Right ventricle myocardium superior (tissue), 1 donor: Measurements from ENCODE around the gene EPHA6. TPM values are rescaled to one million over a fixed set of nuclear protein-coding genes. Genes with fewer than 3 reads are reported as not detected.
A peak's percentile ranks its signal among the peaks of the same experiment; 100 is the strongest.
"Not testable (repeated sequence)": the region's sequence is repeated elsewhere in the genome, so short reads cannot be mapped to it uniquely, and the experiment has no call there.

ENCODE experiments used
- ATAC-seq: fragments of 200-7000 bp; cut with Tn5 transposase; one replicate; pipeline ENCODE4 v1.9.1; 2020; ENCODE audit warnings: mild to moderate bottlenecking; ENCODE audit not compliant: poor library complexity
- DNase-seq: peaks from one replicate; pipeline ENCODE4 v3.0.0-alpha.2; 2020
- intact Hi-C: fragments of 100-400 bp; cut with DNase I; formaldehyde crosslinking; loops from one replicate; pipeline ENCODE4 v1.11.2; 2022
- total RNA-seq: library from RNA; stranded (reverse); fragmentation: NEBNext Ultra II Directional; extraction: Animal tissue kit (Norgen Biotek cat#: 25700); gene quantifications from one replicate; pipeline ENCODE4 v1.2.1, GENCODE V29; 2021
- donor health status: DM: no; HTN: yes; CAD: no; lungs with severe emphysema.

Gene EPHA6
- total RNA-seq, 1 donor from 2014 or later: 0.70 TPM

DNA sequence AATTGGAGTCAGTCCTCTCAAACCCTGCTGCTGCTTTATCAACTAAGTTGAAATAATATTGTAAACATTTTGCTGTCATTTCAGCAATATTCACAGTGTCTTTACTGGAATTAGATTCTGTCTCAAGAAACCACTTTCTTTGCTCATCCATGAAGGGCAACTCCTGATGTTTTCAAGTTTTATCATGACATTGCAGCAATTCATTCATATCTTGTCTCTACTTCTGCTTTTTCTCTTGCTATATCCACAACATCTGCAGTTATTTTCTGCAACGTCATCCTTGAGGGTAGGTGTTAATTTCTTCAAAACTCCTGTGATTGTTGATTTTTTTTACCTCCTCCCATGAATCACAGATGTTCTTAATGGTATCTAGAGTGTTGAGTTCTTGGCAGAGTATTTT, 181.6 kb downstream of the EPHA6 start:
- ATAC-seq (no peak), DNase-seq (no peak)
- intact Hi-C loops: no loop called here

DNA sequence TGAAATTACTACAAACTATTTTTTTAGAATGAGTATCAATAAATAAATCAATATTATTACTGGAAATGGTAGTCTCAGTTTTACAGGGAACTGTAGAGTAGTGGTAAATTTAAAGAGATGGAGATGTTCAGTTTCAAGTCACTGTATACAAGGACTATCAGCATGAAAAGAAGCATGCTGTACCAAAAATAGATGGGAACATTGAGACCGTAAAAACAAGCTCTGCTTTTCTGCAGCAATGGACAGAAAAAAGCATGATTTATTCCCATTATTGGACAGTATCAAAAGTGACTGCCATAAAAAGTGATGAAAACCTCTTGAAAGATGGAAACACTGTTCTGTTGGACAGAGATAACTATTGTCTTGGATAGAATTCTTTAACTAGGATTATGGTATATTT, 187.2 kb downstream of the EPHA6 start:
- intact Hi-C loops: no loop called here
- ATAC-seq (no peak), DNase-seq (no peak)

DNA sequence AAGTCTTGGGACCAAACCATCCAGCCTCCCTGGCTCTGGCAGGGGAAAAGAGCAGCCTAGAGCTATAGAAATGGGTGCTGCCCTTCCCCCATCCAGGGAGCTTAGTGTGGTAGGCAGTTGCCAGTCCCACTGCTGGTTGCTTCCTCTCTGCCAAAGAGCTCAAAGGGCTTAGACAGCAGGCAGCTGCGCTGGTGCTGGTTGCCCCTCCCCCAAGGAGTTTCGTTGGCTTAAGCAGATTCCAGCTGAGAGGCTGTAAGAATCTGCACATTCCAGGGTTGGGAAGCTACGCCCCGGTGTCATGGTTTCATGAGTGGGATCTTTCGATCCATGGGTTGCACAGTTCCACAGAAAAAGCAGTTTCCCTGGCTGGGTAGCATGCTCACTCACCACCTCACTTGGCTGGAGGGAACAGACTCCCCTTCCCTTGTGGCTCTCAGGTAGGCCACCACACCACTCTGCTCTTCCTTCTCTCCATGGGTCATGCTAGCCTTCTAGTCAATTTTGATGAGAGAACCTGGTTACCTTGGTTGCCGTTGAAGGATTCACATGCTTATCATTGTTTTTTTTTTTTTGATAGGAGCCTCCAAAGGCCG, 195.1 kb downstream of the EPHA6 start:
- DNase-seq (peak; percentile 24), ATAC-seq (no peak)
- intact Hi-C loops: no loop called here

DNA sequence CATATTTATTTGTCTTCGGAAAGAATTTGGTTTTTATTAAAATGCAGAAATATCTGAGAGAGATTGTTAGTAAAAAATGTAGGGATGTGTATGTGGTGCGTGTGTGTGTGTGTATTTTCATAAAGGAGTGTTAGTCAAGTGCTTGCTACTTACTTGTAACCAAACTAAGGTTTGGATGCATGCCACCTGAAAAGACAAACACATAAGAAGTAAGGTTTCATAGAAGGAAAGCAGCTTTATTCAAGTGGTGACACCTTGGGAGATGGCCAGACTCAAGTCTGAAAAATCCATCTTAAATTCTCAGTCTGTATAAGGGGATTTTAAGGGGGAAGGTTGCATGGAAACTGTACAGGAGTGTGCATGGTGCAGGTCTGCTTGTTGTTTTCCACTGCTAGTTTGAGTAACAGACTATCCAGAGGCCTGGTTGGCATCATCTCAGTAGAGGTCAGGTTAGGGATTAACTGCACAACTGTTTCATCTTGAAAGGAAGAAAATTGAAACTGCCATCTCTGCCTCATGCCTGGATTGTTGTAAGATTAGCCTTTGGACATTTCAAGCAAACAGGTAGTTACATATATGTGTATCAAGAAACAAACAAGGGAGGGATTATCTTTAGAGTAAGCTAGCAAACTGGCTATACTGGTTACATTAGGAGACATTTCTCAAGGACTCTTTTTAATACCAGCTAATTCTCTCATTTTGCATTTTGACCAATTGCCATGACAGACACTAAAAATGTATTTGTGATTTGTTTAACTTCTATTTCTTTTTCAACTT, 196.7 kb downstream of the EPHA6 start:
- DNase-seq (no peak), ATAC-seq (no peak)
- intact Hi-C loops: no loop called here

DNA sequence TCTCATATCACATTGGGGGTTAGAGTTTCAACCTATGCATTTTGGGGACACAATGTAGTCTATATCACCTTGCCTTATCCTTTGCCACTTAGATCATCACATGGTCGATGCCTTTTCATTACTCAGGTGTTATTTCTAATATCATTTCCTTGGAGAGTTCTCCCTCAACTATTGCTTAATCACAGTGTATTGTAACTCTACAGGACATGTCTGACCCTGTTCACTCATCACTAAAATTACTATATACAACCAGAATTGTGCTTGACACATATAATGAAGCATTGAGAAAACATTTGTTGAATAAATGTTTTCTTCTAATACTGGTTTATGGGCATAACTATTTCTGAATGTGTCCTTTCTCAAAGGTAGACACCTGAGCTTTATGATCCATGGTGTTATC, 207.4 kb downstream of the EPHA6 start:
- DNase-seq: no peak
- intact Hi-C loops: no loop called here
- no peak for ATAC-seq

DNA sequence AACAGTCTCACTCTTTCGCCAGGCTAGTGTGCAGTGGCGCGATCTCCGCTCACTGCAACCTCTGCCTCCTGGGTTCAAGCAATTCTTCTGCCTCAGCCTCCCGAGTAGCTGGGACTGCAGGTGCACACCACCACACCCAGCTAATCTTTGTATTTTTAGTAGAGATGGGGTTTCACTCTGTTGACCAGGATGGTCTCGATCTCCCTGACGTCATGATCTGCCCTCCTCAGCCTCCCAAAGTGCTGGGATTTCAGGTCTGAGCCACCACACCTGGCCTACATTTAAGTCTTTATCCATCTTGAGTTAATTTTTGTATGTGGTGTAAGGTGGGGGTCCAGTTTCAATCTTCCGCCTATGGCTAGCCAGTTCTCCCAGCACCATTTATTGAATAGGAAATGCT, 211.2 kb downstream of the EPHA6 start:
- intact Hi-C loops, DNase-seq, ATAC-seq: not testable (repeated sequence)

DNA sequence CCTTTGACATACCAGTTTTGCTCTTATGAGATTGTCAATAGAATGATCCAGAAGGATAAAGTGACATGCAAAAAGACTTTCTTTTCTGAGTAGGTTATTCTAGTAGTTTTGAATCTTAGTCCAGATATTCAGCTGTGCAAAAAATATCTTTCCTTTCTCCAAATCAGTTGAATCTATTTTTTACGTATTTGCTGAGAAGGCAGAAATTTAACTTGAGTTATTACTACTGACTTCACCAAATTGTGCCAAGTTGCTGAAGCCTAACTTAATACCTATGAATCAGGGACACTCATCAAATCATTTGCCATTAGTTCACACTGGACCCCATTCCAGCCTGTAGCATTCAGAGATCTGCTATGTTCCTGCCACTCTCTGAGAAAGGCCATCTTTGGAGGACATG, 215.6 kb downstream of the EPHA6 start:
- intact Hi-C loops: no loop called here
- no peak for ATAC-seq

DNA sequence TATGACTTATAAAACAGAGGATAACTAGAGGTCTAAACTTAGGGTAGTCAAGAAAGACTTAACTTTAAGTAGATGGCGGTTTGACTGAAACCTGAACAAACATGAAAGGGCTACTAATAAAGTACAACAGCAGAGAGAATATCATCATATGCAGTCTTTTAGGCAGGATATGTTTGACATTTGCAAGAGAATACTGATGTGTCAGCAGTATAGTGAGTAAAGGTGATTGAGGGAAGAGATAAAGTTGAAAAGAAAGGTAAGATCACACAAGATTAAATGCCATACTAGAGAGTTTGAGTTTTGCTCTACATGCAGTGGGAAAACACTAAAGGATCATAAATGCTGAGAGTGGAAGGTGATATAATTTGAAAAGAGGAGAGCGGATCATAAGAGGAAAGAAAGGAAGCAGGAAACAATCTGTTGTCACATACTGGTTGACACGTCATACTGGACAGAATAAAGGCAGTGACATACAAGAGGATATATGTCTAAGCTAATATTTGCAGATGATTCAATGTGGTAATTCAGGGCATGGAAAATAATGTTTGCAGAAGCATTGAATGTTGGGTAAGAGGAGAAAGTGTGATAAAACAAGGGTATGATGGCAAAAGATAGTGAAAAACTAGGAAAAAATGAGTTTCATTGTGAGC, 223.0 kb downstream of the EPHA6 start:
- no peak for DNase-seq
- intact Hi-C loops: no loop called here
- ATAC-seq: no peak

More for the DNA sequence above, 215.6 kb downstream of the EPHA6 start:
- DNase-seq: no peak

DNA sequence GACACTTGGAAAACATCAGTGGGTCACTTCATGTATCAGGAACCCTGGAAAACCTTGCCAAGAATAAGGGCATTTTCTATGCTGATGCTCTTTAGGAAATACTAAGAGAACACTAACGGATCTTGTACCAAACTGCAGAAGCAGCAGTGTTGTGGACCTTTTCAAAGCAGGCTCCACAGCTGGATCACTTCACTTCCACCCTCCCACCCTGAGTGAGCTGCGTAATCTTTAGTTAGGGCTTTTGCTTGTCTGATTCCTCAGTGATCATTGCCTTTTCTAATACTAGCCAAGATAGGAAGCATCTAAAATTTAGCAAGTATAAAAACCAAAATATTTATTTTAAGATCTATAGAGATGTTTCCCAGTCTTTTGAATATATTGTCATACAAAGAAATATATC, 229.0 kb downstream of the EPHA6 start:
- DNase-seq: no peak

DNA sequence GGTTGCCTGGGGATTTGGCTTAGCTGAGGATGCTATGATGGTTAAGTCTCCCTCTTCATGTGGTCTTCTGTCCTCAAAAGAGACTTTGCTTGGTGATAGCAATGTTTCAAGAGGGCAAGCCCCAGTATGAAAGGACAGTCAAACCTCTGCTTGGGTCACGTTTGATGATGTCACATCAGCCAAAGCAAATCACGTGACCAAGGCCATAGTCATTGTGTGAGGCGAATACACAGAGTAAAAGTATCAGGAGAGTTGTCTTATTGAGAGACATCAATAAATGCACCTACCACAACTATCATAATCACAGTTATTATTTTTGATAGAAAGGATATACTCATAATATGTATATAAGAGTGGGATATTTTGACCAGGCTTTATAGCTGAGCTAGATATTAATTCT, 243.0 kb downstream of the EPHA6 start:
- no peak for DNase-seq
- intact Hi-C loops: no loop called here
- ATAC-seq: no peak

More for the DNA sequence above, 229.0 kb downstream of the EPHA6 start:
- intact Hi-C loops: no loop called here
- ATAC-seq: no peak

DNA sequence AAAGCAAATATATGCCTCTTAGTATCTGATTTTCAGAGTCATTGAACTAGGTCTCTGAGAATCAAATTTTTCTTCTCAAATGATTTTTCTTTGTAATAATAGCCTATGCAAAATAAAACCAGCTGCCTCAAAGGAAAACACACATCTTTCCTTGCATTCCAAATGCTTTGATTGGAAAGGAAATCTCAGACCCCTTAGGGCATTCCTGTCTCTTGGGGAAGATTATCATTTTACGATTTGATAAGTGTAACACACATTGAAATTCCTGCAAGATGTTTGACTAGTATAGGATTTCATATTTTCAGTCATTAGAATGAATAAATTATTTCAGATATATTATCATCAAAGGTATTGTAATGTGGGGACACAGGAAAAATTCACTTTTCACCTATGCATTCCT, 244.8 kb downstream of the EPHA6 start:
- ATAC-seq: no peak
- intact Hi-C loops: no loop called here
- DNase-seq: no peak

DNA sequence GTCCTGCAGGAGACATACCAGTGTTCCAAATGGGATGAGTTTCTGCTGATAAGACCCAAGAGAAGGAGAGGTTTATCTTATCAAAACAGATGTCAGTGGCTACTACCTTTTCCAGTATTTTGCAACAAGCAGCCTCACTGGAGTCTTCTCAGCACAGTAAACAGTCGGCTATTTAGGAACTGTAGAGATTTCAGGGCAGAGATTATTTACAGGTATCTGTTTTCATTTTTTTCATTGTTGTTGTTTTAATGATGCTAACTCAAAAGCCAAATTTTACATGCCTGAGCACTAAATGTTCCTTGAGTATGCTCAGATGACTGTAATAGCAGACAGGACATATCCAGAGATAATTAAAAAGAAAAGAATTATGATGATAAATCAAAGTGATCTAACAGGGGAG, 252.1 kb downstream of the EPHA6 start:
- intact Hi-C loops: no loop called here
- no peak for ATAC-seq

DNA sequence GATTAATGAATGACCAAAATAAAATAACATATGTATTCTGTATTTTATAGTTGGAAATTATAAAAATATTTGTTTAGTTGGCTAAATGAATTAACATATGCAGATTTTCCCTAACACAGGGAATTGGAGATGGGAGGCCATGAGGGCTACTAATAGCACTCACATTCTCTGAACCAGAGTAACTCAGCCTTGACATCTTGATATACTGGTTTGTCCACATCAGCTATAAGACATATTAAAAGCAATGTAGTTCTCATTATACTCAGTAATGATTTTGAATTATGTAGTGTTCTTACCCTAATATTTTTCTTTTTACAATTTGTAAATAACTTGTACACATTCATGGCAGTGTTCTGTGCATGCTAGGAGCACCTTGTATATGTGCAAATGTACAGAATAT, 255.9 kb downstream of the EPHA6 start:
- no peak for ATAC-seq
- intact Hi-C loops: no loop called here
- no peak for DNase-seq

More for the DNA sequence above, 252.1 kb downstream of the EPHA6 start:
- DNase-seq: no peak

DNA sequence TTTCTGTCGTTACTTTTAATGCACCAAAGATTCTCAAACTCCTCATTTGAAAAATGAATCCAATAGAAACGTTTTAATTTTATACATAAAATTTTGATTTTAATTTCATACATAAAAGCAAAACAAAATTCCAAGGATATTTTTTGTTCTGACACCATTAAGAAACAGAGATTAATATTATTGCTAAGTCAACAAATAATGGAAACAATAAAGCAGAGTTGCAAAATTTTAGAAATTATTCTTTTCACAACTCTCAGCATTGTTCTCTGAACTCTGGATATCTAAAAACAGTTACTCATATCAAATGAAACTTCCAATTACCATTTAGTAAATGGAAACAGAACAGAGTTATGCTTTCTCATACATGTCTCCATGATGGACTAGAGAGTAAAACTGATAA, 260.2 kb downstream of the EPHA6 start:
- no peak for ATAC-seq
- intact Hi-C loops: no loop called here
- DNase-seq: no peak

DNA sequence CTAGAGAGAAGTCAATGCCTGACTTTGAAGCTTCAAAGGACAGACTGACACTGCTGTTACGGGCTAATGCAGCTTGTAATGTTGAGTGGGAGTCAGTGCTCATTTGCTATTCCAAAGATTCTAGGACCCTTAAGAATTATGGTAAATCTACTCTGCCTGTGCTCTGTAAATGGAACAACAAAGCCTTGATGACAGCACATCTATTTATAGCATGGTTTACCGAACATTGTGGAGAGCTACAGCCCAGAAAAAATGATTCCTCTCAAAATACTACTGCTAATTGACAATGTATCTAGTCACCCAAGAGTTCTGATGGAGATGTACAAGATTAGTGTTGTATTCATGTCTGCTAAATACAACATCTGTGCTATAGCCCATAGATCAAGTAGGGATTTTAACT, 262.3 kb downstream of the EPHA6 start:
- intact Hi-C loops: no loop called here
- ATAC-seq: no peak
- no peak for DNase-seq

DNA sequence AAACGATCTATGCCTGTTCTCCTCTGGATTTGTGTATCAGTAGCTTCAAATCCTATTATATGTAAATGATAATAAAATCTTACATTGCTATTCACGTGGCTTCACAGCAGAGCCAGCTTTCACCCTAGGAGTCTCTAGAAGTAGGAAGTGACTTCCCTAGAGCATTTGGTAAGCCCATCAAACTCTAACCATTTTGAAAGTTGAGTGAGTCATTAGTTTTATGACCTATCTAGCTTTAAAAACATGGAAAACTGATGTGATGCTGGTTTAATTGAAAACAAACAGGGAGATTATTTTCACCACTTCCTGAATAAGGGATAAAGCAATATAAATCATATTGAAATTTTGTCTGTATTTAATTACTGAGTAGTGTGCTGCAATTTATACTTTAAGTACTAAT, 275.2 kb downstream of the EPHA6 start:
- DNase-seq (no peak), ATAC-seq (no peak)
- intact Hi-C loops: no loop called here

DNA sequence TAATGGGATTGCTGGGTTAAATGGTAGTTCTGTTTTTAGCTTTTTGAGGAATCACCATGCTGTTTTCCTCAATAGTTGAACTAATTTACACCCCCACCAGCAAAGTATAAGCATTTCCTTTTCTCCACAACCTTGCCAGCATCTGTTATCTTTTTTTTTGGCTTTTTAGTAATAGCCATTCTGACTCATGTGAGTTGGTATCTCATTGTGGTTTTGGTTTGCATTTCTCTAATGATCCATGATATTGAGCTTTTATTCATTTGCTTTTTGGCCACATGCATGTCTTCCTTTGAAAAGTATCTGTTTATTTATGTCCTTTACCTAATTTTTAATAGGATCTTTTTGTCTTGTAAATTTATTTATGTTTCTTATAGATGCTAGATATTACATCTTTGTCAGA, 288.2 kb downstream of the EPHA6 start:
- intact Hi-C loops: no loop called here
- no peak for ATAC-seq
- DNase-seq: no peak

DNA sequence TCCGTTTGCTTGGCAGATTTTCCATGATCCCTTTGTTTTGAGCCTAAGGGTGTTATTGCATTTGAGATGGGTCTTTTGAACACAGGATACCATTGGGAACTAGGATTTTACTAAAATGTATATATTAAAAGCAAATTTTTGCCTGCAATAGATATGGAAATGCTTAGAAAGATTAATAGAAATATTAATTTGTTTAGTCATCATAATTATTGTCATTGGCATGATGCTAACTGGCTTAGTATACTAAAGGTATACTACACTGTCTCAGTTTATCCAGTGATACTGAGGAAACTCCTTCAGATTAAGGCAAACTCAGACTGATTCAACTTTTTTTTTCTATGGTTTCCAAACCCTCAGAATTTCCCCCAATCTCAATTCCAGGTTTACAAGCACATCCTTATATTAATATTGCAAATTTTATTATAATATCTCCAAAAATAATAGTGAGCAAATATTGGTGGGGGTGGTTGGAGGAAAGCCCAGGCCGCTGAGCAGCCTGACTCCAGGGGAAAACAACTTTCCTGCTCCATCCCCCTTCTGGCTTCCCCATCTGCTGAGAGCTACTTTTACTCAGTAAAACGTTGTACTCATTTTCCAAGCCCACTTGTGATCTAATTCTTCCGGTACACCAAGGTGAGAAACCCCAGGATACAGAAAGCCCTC, 291.7 kb downstream of the EPHA6 start:
- ATAC-seq (no peak), DNase-seq (no peak)
- intact Hi-C loops: no loop called here

DNA sequence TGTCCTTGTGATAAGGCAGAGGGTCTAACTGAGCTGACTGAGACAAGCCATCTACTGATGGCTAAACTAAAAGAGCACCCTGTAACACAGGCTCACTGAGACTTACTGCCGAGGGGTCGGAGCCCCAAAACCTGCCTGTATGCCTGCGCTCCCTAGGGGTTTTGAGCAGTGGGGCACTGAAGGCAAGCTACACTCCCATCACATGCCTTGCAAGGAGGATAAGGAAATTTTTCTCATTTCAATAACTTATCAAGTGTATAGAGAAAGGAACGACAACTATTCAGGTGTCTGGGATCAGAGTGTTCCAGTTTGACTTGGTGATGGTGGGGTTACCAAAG, 292.2 kb downstream of the EPHA6 start:
- no peak for ATAC-seq
- intact Hi-C loops: no loop called here
- DNase-seq: no peak

DNA sequence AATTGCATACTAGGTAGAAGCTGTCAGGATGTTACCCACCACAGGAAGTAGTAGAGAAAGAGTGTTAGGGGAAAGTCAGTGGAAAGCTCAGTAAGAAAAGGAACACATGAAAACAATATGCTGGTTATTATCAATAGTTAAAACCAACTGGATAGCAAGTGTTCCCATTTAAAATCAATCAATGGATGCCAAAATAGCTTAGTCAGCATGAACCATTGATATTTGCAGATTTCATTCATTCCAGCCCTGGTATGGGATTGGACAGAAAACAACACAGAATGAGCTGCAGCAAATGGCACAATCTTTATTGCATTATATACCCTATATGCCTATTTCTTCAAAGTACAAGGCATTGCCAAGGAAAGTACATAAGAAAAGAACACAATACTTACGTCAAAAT, 293.7 kb downstream of the EPHA6 start:
- no peak for DNase-seq
- intact Hi-C loops: no loop called here
- ATAC-seq: no peak
